Epithelial cell of esophagus (primary cell): ENCODE results near the gene STRA6.

Source experiments
- DNase-seq: peaks from one replicate; pipeline ENCODE4 v3.0.0; 2010; ENCODE audit warnings: low read depth
- H3K4me3 ChIP-seq: 2 replicates; pipeline ENCODE4 v1.5.1; 2011; ENCODE audit warnings: mild to moderate bottlenecking, low read length, control low read depth
- CTCF ChIP-seq: IDR thresholded peaks from 2 replicates; pipeline ENCODE4 v1.5.1; 2011; ENCODE audit warnings: low read depth, mild to moderate bottlenecking, low read length, control low read depth, inconsistent platforms; ENCODE audit not compliant: insufficient read depth; ENCODE audit errors: missing control alignments

The STRA6 gene

GRCh38 chr15:74208496-74208895 lies 5.9 kb upstream of the STRA6 start:
- TF ChIP-seq CTCF, result no peak
- no peak for DNase-seq
- H3K4me3 ChIP-seq, result no peak overlapping the region

DNA sequence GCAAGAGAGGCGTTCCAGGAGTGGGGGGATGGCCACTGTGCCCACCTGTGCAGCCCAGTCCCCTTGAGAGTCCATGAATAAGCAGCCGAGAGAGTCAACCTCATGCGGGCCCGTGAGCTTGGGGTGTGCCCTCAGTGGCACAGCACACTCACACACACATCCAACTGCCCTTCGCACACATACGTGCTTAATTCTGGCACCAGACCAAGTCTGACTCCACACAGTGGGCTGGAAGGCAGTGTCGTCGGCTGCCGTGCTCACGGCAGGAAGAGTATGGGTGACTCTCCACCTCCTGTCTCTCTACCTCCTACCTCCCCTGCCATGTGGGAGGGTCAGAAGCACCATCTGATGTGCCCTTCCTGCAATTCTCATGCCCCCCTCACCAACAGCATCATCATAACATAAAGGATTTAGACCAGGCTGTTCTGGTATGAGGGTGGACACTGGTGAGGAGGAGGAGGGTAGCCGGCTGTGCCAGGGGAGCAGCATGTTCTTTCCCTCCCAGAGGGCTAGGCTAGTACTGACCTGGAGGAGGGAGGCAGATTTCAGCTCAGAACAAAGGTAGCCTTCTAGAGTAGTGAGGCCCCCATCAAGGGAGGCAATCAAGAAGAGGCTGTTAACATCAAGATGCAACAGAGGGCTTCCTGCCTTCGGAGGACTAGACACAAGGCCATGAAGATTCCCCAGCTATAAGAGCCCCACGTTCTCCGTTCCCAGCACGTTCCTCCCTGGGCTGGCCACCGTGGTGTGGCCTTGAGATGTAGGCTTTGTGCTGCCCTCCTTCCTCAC lies 5.3 kb upstream of the STRA6 start:
- H3K4me3 ChIP-seq, result no peak overlapping the region
- TF ChIP-seq CTCF, result no peak
- DNase-seq, result no peak

DNA sequence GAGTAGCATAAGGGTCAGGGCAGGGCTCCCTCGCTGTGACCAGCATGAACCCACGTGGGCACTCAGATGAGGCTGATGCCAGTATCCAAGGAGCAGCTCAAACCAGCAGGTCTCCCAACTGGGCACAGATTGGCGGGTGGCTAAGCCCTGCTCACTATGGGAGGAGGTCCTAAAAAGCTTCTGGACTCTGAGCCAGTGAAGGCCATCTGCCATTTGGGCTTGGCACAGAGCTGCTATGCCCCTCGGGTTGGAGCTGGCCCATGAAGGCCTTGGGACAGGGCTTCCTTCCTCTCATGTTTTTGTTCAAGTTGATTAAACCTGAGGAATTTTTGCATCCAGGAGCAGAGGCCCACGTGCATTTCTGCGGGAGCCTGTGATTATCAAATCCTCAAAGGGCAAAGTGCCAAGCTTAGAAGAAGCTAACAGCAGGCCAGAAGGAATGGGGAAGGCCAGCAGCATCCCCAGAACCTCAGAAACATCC lies 4.3 kb upstream of the STRA6 start:
- TF ChIP-seq CTCF, result no peak
- H3K4me3 ChIP-seq, result no peak overlapping the region
- DNase-seq, result no peak

DNA sequence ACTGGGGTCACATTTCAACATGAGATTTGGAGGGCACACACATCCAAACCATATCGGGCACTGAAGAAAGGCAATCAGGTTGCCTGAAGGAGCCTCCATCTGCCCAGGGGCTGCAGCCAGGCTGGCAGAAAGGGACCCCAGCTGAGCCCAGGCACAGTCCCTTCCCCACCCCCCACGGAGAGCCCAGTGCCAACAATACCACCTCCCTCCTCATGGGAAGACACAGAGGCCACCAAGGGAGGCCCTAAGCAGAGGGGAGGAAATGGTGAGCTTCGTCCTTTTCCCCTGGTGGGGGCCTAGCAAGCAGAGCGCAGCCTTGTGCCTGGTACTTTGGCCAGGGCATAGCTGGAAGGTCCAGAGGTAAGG lies 3.0 kb upstream of the STRA6 start:
- no peak for TF ChIP-seq CTCF
- no peak overlapping the region for H3K4me3 ChIP-seq
- no peak for DNase-seq

GRCh38 chr15:74203914-74204431 lies 1.4 kb upstream of the STRA6 start:
- DNase-seq, result no peak
- no peak for TF ChIP-seq CTCF
- H3K4me3 ChIP-seq, result no peak overlapping the region

DNA sequence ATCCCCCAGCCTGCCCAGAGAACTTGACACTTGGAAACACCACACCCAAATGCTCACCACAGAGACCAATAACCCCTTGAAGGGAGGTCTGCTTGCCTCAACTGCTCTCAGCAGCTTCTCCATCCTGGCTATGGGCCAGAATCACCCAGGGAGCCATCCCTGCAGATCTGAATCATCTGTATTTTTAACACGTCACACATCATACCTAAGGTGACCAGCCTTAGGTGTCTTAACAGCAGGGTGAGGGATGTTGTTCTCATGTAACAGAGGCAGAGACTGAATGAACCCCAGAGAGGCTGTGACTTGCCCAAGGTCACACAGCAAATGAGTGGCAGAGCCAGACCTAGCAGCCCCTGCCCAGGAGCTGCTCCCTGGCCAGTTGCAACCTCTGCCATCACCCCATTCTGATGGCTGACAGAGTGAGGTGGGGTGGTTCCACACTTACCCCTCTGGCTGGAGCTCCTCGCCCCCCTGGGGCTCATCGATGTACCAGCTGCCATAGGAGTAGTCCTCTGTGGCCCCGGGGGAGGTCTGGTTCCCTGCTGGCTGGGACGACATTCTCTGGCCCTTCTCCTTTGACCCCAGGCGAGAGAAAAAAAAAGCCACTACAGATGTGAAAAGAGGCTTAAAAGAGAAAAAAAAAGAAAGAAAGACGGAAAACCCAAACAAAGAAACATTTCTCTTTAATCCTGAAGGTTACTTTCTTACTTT lies 722 bp downstream of the STRA6 start:
- TF ChIP-seq CTCF, result no peak
- no peak overlapping the region for H3K4me3 ChIP-seq
- DNase-seq, result peak; percentile 86
